NCI-H1092 (cell line): Measurements from ENCODE around the gene PDPN.
"Not testable (repeated sequence)": the region's sequence is repeated elsewhere in the genome, so short reads cannot be mapped to it uniquely, and the experiment has no call there.

Experiments
- DNase-seq: peaks from one replicate; lab custom pipeline; 2025; lab: John Stamatoyannopoulos, UW

PDPN gene

GRCh38 chr1:13583595-13583965 lies at the start of gene PDPN:
Gene PDPN (plus strand): TSS chr1:13583832. CDS start chr1:13584034, 202 bp downstream.
- no peak for DNase-seq

GRCh38 chr1:13535227-13535626 lies 48.4 kb upstream of the PDPN start:
- DNase-seq, result no peak

- DNase-seq, result no peak
Observed at GRCh38 chr1:13536571-13536970, 47.1 kb upstream of the PDPN start.

- DNase-seq, result no peak
Observed at GRCh38 chr1:13538832-13539231, 44.8 kb upstream of the PDPN start.

- DNase-seq, result no peak
Observed at GRCh38 chr1:13539683-13540082, 43.9 kb upstream of the PDPN start.

GRCh38 chr1:13540866-13541265 lies 42.8 kb upstream of the PDPN start:
- no peak for DNase-seq

- DNase-seq, result no peak
Observed at GRCh38 chr1:13541435-13542215, 42.0 kb upstream of the PDPN start.

- DNase-seq, result no peak
Observed at GRCh38 chr1:13543451-13544220, 40.0 kb upstream of the PDPN start.

- no peak for DNase-seq
Observed at GRCh38 chr1:13544221-13544556, 39.4 kb upstream of the PDPN start.

GRCh38 chr1:13546791-13547190 lies 36.8 kb upstream of the PDPN start:
- DNase-seq, result no peak

GRCh38 chr1:13548281-13548680 lies 35.4 kb upstream of the PDPN start:
- no peak for DNase-seq

GRCh38 chr1:13549021-13549420 lies 34.6 kb upstream of the PDPN start:
- no peak for DNase-seq

GRCh38 chr1:13549521-13549920 lies 34.1 kb upstream of the PDPN start:
- DNase-seq, result no peak

- no peak for DNase-seq
Observed at GRCh38 chr1:13550663-13551062, 33.0 kb upstream of the PDPN start.

- DNase-seq, result no peak
Observed at GRCh38 chr1:13554798-13555197, 28.8 kb upstream of the PDPN start.

- no peak for DNase-seq
Observed at GRCh38 chr1:13556224-13556764, 27.3 kb upstream of the PDPN start.

- no peak for DNase-seq
Observed at GRCh38 chr1:13560541-13560940, 23.1 kb upstream of the PDPN start.

GRCh38 chr1:13562981-13563380 lies 20.7 kb upstream of the PDPN start:
- not testable (repeated sequence) for DNase-seq

GRCh38 chr1:13564073-13564472 lies 19.6 kb upstream of the PDPN start:
- no peak for DNase-seq

GRCh38 chr1:13570435-13570834 lies 13.2 kb upstream of the PDPN start:
- not testable (repeated sequence) for DNase-seq

- no peak for DNase-seq
Observed at GRCh38 chr1:13570924-13571323, 12.7 kb upstream of the PDPN start.

- no peak for DNase-seq
Observed at GRCh38 chr1:13573586-13573985, 10.0 kb upstream of the PDPN start.

GRCh38 chr1:13576926-13577325 lies 6.7 kb upstream of the PDPN start:
- no peak for DNase-seq
